ENCODE data around the gene TYMP.

TYMP gene

DNA sequence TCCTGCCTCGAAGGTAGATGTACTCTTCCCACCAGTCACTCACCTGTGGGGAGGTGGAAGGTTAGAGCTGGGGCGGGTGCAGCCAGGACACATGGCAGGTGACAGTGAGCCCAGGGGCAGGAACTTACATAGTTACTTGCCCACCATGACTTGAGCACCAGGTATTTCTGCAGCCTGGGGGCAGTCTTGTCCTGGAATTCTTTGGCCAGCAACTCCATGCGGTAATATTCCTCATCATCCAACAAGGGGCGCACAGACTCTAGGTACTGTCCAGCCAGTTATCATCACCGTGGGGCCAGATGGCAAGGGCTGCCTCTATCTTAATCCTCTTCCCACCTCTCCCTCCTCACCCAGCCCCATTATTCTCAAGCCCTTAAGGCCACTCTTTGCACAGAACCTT lies 46.3 kb upstream of the TYMP start:
- Mint-ChIP-seq H3K27me3 (ENCODE audit: low read depth) (no peaks in the 10 kb centered on the region), H3K4me3 (peak overlapping the region in 1 of 3 experiments; percentile 5), H3K36me3 (ENCODE audit: low read depth) (peaks cover 16% of the 10 kb centered on the region), H3K27ac (no peak overlapping the region), H3K9me3 (no peaks in the 10 kb centered on the region), H3K4me1 (peaks cover 6% of the 10 kb centered on the region)
- TF ChIP-seq, protein P1, sequence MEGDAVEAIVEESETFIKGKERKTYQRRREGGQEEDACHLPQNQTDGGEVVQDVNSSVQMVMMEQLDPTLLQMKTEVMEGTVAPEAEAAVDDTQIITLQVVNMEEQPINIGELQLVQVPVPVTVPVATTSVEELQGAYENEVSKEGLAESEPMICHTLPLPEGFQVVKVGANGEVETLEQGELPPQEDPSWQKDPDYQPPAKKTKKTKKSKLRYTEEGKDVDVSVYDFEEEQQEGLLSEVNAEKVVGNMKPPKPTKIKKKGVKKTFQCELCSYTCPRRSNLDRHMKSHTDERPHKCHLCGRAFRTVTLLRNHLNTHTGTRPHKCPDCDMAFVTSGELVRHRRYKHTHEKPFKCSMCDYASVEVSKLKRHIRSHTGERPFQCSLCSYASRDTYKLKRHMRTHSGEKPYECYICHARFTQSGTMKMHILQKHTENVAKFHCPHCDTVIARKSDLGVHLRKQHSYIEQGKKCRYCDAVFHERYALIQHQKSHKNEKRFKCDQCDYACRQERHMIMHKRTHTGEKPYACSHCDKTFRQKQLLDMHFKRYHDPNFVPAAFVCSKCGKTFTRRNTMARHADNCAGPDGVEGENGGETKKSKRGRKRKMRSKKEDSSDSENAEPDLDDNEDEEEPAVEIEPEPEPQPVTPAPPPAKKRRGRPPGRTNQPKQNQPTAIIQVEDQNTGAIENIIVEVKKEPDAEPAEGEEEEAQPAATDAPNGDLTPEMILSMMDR (IDR thresholded peaks at IDR 0.05; ENCODE audit: unreplicated experiment in 3 of 3), result peak in 2 of 3 experiments; percentile 21 to 46

DNA sequence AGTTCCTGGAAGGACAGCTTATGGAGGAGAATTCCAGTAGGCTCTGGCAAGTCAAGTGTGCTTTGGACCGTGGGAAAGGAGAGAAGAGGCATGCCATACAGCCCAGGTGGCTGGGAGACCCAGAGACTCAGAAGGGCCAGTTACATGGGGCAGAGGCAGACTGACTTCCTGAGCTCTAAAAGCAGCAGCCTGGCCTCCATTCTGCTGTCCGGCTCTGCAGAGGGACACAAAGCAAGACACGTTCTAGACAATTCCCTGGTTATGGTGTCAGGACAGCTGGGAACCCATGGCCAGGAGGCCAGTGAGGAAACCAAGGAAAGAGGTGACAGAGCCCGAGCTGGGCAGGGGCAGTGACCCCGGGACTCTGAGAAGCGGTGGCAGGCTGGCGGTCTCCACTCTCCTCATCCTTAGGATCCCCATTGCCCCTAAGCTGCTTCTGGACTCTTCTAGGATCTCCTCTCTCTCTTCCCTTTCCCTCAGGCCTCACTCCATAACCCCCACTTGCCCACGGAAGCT lies 45.7 kb upstream of the TYMP start:
- H3K9me3 Mint-ChIP-seq, result no peaks in the 10 kb centered on the region
- H3K27me3 Mint-ChIP-seq (ENCODE audit: low read depth), result no peaks in the 10 kb centered on the region
- no peak overlapping the region for H3K27ac Mint-ChIP-seq
- TF ChIP-seq, protein P1 (IDR thresholded peaks at IDR 0.05; ENCODE audit: unreplicated experiment in 3 of 3), result no peak
- peaks cover 6% of the 10 kb centered on the region for H3K4me1 Mint-ChIP-seq
- peaks cover 16% of the 10 kb centered on the region for H3K36me3 Mint-ChIP-seq (ENCODE audit: low read depth)
- H3K4me3 Mint-ChIP-seq, result peak overlapping the region in 1 of 3 experiments; percentile 37

DNA sequence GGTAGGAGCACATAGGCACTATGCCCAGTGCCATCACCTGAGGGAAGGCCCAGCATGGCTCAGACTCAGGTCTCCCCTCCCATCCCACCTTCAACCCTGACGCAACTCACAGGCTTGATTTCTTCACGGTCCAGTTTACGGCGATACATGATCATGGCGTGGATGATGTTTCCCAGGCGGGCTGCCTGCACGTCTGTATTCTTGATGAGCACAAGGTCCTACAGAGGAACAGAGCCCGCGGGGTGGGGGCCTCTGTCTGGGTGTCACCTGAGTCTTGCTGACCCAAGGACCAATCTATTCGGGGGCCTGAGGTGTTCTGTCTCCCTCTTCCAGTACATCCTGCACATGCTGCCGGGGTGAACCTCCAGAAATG lies 44.6 kb upstream of the TYMP start:
- H3K27ac Mint-ChIP-seq, result no peak overlapping the region
- TF ChIP-seq, protein P1 (IDR thresholded peaks at IDR 0.05; ENCODE audit: unreplicated experiment in 3 of 3), result no peak
- H3K27me3 Mint-ChIP-seq (ENCODE audit: low read depth), result no peaks in the 10 kb centered on the region
- no peaks in the 10 kb centered on the region for H3K9me3 Mint-ChIP-seq
- peaks cover 16% of the 10 kb centered on the region for H3K36me3 Mint-ChIP-seq (ENCODE audit: low read depth)
- H3K4me3 Mint-ChIP-seq, result no peak overlapping the region
- no peaks in the 10 kb centered on the region for H3K4me1 Mint-ChIP-seq

DNA sequence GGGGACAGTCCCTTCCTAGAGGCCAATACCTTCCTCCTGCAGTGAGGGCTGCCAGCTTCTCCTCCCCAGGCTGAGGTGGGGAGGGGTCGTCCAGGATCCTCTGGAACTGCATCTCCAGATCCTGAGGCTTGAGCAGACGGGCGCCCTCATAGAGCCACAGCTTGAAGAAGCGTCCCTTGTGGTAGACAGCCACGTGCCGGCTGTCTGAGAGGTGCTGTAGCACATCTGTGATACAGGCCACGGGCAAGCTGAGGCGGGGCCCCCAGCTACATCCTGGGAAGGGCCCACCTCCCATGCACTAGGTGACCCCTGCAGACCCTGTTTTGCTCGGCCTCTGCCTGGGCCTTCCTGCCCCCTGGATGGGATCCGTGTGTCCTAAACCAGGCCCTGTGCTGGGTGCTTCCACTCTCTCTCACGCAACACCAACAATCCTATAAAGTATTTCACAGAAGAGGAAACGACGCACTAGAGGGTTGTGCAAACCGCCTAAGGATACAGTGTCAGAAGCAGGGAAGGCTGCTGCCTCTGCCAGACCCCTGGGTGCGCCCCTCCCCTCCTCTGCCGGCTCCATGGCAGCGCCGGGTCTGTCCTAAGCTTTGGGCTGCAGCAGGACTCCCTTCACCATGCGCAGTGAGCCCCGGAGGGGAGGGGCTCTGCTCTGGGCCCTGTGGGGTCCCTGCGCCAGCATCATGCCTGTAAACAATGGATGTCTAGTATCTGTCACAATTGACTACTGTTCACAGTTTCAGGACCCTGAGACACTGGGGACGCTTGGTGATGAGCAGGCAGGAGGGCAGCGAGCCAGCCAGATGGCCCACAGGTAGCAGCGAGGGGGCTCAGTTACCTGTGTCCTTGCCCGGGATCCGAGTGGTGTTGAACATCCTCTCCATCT lies 43.9 kb upstream of the TYMP start:
- Mint-ChIP-seq H3K27ac (no peak overlapping the region), H3K36me3 (ENCODE audit: low read depth) (peaks cover 18% of the 10 kb centered on the region), H3K9me3 (no peaks in the 10 kb centered on the region), H3K27me3 (ENCODE audit: low read depth) (no peaks in the 10 kb centered on the region), H3K4me3 (no peak overlapping the region), H3K4me1 (no peaks in the 10 kb centered on the region)
- TF ChIP-seq, protein P1 (IDR thresholded peaks at IDR 0.05; ENCODE audit: unreplicated experiment in 3 of 3), result no peak

DNA sequence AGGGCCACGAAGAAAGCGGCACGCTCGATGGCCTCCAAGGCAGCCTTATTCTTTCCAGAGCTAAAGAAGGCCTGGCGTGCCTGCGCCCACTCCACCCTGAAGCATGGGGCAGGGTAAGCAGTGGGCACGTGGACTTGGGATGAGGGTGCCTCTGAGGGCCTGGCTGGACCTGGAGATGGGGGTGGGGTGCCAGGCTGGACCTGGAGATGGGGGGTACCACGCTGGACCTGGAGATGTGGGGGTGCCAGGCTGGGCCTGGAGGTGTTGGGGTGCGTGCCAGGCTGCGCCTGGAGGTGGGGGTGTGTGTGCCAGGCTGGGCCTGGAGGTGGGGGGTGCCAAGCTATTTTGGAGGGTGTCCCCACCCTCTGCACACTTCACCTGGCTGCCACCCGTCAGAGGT lies 43.2 kb upstream of the TYMP start:
- Mint-ChIP-seq H3K36me3 (ENCODE audit: low read depth) (peaks cover 18% of the 10 kb centered on the region), H3K27ac (no peak overlapping the region), H3K4me1 (no peaks in the 10 kb centered on the region), H3K27me3 (ENCODE audit: low read depth) (no peaks in the 10 kb centered on the region), H3K9me3 (no peaks in the 10 kb centered on the region), H3K4me3 (no peak overlapping the region)
- TF ChIP-seq, protein P1 (IDR thresholded peaks at IDR 0.05; ENCODE audit: unreplicated experiment in 3 of 3), result no peak
